GM19328 (cell line): ENCODE data around the gene YY1.
"Not testable (repeated sequence)": the region's sequence is repeated elsewhere in the genome, so short reads cannot be mapped to it uniquely, and the experiment has no call there.

Source experiments
- ATAC-seq: cut with Tn5 transposase; IDR thresholded peaks from one replicate; pipeline ENCODE4 v1.9.1; 2021; ENCODE audit warnings: mild to moderate bottlenecking, moderate library complexity; ENCODE audit not compliant: unreplicated experiment

YY1 gene

DNA sequence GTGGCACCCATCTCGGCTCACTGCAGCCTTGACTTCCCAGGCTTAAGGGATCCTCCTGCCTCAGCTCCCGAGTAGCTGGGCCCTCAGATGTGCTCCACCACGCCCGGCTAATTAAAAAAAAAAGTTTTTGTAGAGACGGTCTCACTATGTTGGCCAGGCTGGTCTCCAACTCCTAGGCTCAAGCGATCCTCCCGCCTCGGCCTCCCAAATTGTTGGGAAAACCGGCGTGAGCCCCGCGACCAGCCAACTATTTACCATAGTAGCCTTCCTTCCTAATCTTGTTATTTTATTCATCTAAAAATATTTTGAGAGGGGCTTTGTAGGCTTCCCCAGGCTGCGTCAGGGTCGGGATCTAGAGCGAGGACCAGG lies 25.4 kb upstream of the YY1 start:
- ATAC-seq, result no peak

GRCh38 chr14:100213956-100214769 lies 24.8 kb upstream of the YY1 start:
- peak; percentile 94 for ATAC-seq

- no peak for ATAC-seq
Observed at GRCh38 chr14:100214770-100215083, 24.2 kb upstream of the YY1 start.

DNA sequence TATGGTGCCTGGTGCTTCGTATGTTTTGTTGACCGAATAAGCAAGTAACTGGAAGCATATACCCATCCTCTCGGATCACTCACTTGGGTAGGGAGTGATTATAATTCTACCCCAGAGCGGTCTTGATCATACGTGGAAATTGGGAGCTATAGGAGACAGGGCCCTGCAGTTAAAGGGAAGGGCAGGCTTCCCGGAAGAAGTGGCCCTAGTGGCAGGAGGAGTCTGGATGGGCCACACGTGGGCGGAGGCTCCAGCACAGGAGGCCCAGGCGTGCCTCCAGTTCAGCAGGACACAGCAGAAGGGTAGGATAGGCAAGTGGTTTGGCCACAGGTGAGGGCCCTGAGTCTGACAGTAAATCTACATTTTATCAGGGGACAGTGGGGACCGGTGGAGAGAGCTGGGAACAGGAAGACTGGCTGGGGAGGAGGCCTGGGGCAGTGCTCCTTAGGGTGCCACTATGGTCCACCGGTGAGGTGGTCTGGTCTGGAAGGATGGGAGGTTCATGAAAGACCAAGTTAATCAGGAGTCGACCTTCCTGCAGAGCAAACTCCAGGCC lies 23.5 kb upstream of the YY1 start:
- ATAC-seq, result no peak

DNA sequence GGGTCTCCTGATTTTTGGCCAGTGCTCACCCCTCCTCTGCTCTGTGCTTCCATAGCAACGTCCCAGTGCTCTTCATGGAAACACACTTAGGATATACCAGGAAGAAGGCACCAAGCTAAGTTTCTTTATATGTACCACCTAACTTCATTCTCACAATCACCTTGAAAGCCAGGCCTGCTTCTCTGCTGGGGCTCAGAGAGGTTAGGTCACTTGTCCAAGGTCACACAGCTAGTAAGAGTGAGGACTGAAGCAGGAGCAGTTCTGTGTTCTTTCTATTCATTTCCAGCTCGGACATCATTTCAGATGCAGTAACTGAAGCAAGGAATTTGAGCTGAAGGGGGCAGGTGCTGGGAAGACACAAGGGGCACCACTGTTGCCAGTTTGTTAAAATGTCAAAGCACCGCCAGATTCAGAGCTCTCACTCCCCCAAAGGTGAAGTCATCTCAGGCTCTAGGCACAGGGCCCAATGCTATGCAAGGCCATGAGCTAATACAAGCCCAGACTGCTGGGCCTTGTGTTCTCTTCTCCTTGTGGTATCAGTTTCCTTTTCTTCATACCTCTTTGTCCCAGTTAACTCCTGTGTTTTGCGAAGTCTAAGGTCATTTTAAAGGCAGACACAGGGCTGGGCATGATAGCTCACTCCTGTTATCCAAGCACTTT lies 19.7 kb upstream of the YY1 start:
- no peak for ATAC-seq

GRCh38 chr14:100221533-100222223 lies 17.3 kb upstream of the YY1 start:
- ATAC-seq, result peak; percentile 86

DNA sequence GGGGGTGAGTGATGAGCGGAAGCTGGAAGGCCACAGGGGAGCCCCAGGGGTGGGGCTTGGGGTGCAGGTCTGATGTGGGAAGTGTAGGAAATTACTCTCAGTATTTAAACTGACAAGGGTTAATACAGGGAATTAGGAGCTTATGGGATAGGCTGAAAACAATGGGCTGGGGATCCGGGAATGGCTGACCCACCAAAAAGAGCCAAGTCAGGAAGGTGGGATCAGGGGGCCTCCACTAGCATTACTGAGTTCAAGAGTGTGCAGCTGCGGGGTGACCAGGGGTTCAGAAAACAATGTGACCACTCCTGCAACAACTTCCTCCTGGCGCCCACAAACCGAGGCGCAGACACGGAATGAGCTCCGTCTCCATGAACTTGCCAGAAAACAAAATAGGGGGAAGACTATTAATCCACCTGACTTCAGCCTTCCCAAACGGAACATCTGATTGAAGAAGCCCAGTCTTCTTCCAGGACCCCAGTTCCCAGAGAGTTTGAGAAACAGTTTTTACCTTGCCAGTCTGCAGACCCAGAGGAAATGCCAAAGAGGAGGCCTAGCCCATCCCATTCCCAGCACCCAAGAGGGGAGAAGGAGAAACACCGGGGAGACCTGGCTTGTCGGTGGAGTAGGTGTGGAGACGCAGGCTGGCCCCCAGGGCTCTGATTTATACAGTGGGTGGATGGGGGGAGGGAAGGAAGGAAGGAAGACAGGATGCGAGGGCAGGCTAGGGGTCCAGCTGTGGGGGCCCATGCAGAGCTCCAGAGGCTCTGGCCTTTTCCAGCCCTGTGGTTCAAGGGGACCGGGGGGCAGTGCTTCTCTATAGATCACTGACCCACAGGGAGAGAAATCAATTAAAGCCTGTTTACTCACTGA lies 16.5 kb upstream of the YY1 start:
- peak; percentile 22 for ATAC-seq

DNA sequence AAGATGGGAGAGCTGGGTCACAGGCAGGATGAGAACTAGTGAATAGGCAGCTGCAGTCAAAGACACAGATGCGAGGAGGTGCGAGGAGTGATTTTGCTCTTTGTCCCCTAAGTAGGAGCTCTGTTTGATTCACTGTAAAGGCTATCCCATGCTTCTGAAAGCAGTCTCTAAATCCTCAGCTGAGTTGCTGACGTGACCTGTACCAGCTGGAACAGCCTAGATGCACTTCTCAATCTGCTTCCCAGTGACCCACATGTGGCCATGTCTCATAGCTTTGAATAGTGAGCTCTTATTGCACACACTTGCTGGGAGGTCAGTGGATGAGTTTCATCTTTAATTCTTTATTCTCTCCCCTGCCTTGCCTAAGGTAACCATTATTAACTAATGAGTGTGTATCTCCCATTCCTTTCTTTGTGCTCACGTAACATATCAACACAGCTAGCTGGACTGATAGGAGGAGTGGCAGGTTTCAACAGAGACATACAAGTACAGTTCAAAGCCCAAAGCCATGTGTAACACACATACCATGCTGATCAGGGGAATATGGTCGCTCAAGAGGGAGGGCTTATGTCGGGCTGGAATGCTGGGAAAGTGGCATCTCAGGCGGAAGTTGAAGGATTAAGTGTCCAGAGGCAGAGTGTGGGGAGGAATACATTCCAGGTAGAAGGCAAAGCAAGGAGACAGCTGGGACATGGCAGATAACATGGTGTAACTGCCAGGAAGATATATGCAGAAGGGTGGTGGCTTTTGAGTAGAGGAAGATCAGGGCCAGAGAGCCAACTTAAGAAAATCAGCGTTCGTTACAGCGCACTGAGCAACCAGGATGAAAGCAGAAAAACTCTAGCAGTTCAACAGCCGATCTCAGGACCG lies 15.4 kb upstream of the YY1 start:
- no peak for ATAC-seq

DNA sequence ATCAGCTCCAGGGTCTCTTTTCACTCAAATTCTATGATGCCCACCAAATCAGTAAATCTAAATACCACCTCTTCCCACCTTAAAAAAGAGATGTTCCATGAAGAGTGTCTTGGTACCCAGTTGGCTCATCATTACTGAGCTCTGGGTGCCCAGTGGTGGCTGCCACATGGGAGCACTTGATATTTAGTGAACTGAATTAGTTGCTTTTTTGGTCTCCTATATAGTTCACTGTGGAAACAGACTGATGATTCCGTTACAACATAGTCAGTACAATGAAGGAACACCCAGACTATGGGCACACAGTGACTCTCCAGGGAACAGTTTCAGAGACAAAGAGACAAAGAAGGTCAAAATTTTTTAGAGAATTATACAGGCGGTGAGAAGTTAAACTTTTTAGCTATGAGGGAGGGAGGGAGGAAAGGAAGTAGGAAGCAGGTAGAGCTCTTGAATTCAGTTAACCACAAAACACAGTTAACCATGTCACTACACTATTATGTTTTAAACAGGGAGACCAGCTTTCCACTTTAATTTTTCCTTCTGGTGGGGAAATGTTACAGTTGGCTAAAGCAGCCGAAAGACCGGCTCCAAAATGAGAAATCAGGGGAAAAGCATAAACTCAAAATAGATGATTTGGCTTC lies 14.6 kb upstream of the YY1 start:
- no peak for ATAC-seq

DNA sequence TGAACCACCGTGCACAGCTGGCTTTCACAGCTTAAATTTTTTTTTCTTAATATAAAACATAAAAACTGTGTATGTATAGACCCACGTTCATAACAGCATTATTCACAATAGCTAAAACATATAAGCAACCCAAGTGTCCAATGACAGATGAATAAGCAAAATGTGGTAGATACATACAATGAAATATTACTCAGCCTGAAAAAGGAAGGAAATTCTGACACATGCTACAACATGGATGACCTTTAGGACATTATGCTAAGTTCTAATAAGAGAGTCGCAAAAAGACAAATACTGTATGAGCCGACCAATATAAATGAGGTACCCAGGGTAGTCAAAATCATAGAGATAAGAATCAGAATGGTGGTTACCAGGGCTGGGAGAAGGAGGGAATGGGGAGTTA lies 13.8 kb upstream of the YY1 start:
- no peak for ATAC-seq

- ATAC-seq, result no peak
Observed at GRCh38 chr14:100230361-100230760, 8.6 kb upstream of the YY1 start.

GRCh38 chr14:100234511-100234910 lies 4.4 kb upstream of the YY1 start:
- no peak for ATAC-seq

- not testable (repeated sequence) for ATAC-seq
Observed at GRCh38 chr14:100236271-100236818, 2.6 kb upstream of the YY1 start.

GRCh38 chr14:100236881-100237280 lies 2.1 kb upstream of the YY1 start:
- ATAC-seq, result no peak

GRCh38 chr14:100237735-100238418 lies 1.1 kb upstream of the YY1 start:
- peak; percentile 16 for ATAC-seq

DNA sequence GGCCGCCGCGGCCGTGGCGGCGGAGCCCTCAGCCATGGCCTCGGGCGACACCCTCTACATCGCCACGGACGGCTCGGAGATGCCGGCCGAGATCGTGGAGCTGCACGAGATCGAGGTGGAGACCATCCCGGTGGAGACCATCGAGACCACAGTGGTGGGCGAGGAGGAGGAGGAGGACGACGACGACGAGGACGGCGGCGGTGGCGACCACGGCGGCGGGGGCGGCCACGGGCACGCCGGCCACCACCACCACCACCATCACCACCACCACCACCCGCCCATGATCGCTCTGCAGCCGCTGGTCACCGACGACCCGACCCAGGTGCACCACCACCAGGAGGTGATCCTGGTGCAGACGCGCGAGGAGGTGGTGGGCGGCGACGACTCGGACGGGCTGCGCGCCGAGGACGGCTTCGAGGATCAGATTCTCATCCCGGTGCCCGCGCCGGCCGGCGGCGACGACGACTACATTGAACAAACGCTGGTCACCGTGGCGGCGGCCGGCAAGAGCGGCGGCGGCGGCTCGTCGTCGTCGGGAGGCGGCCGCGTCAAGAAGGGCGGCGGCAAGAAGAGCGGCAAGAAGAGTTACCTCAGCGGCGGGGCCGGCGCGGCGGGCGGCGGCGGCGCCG lies 381 bp downstream of the YY1 start:
- ATAC-seq, result no peak

GRCh38 chr14:100239840-100240667 lies 1.1 kb downstream of the YY1 start:
- ATAC-seq, result peak; percentile 32
